NCI-H146 treated with DMSO at 0.1 percent for 48 hours (cell line): ENCODE data around the gene SLFN5.
"Not testable (repeated sequence)": the region's sequence is repeated elsewhere in the genome, so short reads cannot be mapped to it uniquely, and the experiment has no call there.

Source experiments
- DNase-seq: peaks from one replicate; lab custom pipeline; 2025; ENCODE audit not compliant: unreplicated experiment; lab: John Stamatoyannopoulos, UW

The SLFN5 gene

DNA sequence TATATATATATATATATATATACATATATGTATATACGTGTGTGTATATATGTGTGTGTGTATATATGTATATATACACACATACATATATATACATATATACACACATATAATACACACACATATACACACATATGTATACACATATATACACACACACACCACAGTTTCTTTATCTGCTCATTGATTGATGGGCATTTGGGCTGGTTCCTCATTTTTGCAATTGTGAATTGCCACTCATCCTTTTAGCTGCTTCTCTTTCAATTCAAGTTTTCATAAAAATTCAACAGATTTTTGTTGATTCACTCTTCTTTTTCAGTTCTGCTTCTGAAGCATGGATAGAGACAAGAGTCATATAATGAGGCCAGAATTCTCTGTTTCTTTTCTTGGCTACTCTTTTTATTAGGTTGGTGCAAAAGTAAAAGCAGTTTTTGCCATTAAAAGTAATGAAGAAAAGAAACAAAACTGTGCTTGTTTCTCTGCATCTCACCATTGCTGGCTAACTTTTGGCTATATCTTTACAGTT, 44.5 kb downstream of the SLFN5 start:
- DNase-seq: no peak

DNA sequence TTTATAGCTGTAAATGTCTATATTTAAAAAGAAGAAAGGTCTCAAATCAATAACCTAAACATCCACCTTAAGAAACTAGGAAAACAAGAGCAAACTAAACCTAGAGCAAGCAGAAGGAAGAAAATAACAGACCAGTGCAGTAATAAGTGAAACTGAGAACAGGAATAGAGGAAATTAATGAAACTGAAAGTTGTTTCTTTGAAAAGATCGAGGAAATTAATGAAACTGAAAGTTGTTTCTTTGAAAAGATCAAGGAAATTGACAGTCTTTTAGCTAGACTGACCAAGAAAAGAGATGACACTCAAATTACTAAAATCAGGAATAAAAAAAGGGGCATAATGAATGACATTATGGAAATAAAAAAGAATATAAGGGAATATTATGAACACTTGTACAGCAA, 46.4 kb downstream of the SLFN5 start:
- DNase-seq: no peak

DNA sequence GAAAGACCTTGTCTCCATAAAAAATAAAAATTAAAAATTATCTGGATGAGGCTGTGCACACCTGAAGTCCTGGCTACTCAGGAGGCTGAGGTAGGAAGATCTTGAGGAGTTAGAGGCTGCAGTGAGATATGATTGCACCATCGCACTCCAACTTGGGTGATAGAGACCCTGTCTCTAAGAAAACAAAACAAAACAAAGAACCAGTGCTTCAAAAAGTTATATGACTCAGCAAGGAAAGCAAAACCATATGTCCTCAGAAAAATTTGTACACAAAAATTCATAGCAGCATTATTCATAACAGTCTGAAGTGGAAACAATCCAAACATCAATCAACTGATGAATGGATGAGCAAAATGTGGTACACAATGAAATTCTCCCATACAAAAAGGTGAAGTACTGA, 48.9 kb downstream of the SLFN5 start:
- no peak for DNase-seq

DNA sequence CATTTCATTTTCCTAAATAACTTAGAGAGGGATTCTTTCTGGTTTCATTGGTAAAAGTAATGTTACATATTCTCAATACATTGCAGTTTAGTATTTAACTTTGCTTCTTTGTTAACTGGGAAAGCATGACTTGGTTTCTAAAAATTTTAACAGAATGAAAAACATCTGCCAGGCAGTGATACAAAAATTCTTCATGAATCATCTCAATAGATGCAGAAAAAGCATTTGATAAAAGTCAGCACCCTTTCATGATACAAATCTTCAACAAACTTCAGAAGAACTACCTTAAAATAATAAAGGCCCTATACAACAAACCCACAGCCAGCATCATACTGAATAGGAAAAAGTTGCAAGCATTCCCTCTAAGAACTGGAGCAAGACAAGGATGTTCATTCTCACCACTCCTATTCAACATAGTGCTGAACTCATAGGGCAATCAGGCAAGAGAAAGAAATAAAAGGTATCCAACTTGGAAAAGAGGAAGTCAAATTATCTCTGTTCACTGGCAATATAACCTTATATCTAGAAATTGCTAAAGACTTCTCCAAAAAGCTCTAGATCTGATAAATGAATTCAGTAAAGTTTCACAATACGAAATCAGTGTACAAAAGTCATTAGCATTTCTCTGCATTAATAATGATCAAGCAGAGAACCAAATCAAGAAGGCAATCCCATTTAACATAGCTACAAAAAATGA, 50.4 kb downstream of the SLFN5 start:
- no peak for DNase-seq

DNA sequence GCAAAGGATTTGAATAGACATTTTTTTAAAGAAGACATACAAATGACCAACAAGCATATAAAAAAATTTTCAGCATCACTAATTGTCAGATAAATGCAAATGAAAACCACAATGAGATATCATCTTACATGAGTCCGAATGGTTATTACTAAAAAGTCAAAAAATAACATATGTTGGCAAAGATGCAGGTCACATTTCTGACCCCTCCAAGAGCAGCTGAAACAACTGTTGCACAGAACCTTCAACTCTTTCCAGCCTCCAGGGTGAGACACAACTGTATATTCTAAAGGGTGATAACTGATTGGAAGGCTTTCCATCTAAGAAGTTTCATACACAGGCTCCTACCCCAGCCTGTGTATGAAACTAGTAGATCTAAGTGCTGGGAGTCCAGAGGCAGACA, 51.9 kb downstream of the SLFN5 start:
- no peak for DNase-seq

DNA sequence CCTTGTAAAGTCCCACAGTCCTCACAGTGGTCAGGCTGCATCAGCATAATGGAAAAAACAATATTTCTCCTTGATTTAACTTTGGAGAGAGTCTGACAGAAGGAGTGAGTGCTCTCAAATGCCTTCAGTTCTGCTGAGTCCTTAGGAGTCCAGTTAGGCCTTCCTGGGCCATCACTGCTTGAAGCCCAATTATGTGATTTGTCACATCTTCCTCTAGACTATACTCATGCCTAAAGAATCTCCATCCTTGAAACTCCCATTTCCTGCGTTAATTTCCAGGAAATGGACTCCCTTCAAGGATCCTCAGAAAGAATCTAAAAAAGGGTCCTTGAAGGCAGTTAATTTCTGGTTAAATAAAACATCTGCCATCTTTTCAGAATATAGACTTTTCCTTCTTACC, 52.8 kb downstream of the SLFN5 start:
- DNase-seq: no peak

DNA sequence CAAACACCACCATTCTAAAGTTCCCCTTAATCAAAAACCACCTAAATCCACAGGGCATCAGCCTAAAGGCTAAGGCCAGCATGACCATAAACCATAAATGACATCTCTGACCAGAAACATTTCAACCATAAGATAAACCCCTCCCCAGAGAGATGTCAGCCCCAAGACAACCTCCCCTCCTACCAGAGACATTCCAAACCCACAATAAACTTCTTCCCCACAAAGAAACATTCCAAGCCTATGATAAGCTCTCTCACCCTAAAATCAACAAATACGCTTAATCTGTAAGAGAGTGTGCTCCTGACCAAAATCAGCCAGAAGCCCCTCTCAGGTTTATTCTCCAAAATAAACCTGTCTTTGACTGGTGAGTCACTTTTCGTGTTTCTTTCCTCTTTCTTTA, 54.8 kb downstream of the SLFN5 start:
- no peak for DNase-seq

DNA sequence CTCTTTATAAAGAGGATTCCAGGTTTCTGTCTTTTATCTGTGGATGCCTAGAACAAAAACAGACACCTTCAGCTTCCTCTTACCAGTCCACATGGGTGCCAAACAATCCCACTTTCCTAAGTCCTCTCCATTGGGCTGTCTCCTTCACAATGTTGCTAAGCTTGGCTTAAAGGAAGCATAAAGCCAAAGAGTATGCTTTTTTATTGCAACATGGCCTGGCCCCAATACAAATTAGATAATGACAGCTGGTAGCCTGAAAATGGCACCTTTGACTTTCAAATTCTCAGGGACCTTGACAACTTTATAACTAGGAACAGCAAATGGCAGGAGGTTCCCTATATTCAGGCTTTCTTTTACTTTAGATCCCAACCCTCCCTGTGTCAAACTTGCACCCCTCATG, 55.8 kb downstream of the SLFN5 start:
- DNase-seq: no peak

DNA sequence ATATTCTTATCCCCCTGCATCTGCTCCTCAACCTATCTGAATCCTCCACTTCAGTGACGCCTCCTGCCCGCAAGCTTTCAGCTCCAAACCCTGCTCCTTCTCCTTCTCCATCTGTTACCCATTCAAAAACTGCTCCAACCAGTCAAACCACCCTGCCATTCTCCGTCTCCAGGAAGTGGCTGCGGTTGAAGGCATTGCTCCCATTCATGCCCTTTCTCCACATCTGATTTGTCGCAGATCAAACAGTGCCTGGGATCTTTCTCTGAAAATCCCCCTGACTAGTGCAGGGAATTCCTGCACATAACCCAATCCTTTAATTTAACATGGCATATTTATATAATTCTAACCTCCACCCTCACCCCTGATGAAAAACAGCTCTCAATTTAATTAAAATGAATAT, 56.3 kb downstream of the SLFN5 start:
- DNase-seq: no peak

DNA sequence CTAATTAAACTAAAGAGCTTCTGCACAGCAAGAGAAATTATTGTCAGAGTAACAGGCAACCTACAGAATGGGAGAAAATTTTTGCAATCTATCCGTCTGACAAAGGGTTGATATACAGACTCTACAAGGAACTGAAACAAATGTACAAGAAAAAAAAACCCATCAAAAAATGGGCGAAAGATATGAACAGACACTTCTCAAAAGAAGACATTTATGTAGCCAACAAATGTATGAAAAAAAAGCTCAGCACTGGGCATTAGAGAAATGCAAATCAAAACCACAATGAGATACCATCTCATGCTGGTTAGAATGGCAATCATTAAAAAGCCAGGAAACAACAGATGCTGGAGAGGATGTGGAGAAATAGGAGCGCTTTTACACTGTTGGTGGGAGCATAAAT, 66.5 kb downstream of the SLFN5 start:
- DNase-seq: not testable (repeated sequence)

DNA sequence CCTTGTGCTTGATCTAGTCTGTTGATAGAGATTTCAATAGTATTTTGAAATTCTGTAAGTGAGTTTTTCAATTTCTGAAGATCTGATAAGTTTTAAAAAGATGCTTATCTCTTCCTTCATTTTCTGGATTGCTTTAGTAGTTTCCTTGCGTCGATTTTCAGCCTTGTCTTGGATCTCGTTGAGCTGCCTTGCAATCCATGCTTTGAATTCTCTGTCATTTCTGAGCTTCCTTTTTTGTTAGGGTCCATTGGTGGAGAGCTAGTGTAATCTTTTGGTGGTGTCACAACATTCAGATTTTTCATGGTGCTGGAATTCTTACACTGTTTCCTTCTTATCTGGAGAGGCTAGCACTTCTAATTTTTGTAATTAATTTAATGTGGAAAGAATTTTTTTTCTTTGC, 69.5 kb downstream of the SLFN5 start:
- no peak for DNase-seq

DNA sequence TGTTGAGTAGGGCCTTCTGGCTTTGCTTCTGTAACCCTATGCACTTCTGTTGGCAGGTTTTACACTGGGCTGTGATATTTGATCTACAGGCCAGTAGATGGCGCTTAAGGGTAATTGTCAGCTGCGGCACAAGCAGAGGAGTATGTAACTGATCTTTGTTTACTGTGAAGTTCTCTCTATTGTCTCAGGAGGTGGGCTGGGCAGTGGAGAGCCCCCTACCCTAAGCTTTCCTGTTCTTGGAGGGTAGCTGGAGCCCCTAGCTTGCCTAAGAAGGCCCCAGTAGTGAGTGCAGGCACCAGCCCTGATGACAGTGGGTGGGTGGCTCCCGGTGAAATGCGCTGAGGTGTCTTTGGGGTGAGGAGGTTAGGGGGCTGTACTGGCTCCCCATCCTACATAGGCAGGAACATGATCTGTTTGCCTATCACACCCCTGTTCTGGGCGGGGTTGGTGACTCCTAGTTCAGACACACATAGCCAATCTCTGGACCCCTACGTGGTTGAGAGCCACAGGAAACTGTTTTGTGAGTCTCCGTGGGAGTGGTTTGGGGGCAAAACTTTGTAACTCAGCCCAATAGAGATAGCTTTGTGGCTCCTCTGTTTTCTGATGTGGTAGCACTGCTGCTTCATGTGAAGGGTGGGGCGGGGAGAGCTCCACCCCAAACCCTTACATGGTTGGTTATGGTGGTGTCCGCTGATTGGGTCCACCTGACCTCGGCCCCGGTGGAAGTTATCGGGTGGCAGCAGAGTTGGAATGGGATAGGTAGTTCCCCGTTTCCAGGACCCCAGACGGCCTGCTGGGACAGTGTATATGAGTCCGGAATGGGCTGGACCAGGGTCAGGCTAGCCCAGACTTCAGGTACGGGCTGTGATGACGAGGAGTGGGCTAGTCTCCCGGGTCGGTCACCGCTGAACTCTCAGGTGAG, 70.2 kb downstream of the SLFN5 start:
- DNase-seq: peak; percentile 10

DNA sequence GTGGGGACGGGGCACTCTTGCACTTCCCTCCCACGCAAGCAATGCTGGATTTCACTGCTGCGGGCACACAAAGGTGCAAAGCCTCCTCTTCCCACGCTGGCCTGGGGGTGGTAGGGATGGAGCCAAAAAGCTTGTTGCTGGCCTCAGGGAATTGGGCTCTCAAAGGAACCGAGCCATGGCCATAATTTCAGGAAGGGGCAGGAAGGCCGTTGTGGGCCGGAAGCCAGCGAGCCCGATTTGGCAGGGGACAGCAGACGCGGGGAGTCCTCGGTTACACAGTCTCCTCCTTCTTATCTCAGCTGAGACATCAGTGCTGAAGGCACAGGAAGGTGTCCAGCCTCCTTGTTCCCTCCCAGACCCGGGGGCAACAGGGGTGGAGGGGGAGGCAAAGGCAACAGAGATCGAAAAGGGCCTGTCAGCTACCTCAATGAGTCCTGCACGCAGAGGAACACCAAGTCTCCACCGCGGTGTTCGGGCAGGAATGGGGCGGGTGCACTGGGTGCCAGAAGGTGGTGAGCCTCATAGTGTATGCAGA, 71.1 kb downstream of the SLFN5 start:
- no peak for DNase-seq

DNA sequence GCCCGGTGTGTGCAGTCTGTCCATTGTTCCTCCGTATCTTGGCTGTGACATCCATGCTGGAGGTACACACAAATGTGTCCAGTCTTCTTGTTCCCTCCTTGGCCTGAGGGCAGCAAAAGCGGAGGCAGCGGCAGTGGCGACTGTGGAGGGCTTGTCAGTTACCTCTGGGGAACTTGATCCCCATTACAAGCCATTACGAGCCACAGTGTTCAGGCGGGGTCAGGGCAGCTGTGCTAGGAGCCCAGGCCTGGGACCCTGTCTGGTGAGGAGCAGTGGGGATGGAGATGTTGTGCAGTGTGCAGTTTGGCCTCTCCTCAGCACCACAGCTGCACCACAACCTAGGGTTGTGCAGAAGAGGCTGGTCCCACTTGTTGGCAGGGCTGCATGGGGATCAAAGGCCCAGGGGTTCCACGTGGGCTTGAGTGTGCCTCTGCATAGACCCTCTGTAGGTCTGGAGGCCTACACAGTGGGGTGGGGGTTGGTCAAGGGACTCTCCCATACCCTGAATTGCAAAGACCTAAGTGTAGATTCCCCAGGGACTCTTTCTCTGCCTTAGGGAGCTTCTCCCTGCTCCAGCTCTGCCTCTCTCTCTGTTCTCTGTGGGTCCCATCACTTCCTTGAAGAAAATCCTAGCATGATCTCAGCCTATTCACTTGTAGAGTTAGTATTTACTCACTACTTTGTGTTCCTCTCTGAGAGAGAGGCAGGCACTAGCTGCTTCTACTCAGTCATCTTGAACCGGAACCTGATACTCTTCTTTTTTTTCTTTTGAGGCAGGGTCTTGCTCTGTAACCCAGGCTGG, 71.7 kb downstream of the SLFN5 start:
- DNase-seq: no peak

DNA sequence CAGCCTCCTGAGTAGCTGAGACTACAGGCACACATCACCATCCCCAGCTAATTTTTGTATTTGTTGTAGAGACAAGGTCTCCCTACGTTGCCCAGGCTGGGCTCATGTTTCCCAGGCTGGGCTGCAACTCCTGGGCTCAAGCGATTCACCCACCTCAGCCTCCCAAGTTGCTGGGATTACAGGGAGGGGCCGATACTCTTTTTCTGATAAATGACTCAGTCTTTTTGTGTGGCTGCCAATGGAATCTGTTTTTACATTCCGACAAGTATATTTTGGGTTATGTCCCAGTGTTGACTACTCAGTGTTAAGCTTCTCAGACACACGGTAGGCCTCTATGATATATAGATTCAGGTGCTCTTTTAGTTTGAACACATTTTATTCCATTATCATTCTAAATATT, 72.4 kb downstream of the SLFN5 start:
- no peak for DNase-seq

DNA sequence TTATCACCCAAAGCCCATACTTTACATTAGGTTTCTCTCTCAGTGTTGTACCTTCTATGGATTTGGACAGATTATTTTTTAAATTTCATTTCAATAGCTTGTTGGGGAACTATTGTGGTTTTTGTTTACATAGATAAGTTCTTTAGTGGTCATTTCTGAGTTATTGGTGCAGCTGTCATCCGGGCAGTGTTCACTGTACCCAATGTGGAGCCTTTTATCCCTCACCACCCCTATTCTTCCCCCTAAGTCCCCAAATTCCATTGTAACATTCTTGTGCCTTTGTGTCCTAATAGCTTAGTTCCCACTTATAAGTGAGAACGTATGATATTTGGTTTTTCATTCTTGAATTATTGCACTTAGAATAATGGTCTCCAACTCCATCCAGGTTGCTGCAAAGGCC, 73.1 kb downstream of the SLFN5 start:
- DNase-seq: no peak

DNA sequence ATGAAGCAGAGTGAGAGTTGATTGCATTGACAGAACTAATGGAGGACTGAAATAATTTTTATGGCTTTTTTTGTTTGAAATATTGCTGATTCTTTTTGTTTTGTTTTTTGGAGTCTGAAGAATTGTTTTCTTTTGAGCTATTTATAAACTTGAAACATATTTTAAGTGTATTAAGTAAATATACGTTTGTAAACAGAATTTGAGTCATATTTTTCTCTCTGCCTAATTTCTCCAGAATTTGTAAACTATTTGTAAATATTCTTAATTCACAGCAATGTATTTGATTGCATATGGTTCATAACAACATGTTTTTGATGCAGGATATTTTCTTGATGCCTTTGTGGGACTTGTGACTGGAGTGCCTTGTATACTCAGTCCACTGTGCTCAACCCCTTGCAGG, 79.9 kb downstream of the SLFN5 start:
- DNase-seq: no peak
